Peyer's patch (tissue), 4 donors: ENCODE measurements around the gene EFCAB8.

Experiments
- POLR2A ChIP-seq, 2 donors: fragments of 450-650 bp; IDR thresholded peaks; one replicate each; pipeline ENCODE4 v1.5.1; 2017; ENCODE audit warnings: antibody characterized with exemption in 2 of 2, mild to moderate bottlenecking in 2 of 2, moderate library complexity in 2 of 2
- TF ChIP-seq, protein P1 (sequence below), 6 experiments: fragments of 450-650 bp in 4 of 6; fragments of 200-600 bp in 2 of 6; sonication (generic) in 1 of 6; IDR thresholded peaks; one replicate each; pipeline ENCODE4 v1.5.1; 2017 to 2019; ENCODE audit warnings: antibody characterized with exemption in 6 of 6, mild to moderate bottlenecking in 3 of 6, moderate library complexity in 1 of 6

DNA sequence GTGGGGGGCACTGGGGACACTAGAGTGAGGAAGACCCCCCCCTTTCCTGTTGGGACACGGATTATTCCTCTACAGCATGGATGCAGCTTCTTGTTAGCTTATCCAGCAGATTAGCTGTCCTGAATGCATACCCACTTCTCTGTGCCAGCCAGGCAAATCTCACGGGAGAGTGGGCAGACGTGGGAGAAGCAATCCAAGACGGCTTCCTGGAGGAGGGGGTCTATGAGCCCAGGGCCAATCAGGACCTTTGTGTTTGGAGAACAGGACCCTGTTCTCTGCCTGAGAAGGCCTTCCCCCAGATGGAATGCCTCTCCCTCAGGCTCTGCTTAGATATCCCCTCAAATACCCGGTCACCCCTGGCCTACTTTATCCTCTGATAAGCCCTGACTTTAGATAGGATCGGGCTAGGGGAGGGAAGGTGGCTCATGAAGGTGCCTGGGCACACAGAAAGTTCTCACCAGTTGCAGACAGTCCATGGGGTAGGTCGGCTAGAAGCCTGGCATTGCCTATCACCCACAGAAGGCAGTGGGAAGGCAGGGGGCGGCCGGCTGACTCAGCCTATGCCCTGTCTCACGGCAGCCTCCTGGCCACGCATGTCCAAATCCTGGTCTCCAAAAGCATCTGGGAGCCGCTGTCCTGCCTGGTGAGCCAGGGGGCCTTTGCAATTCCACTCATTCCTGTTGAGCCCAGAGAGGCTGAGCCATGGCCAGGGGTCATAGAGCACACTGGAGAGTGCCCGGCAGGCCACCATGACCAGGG is 110.8 kb downstream of the EFCAB8 start:
- TF ChIP-seq POLR2A (IDR thresholded peaks at IDR 0.05) = no peak
- TF ChIP-seq, protein P1, sequence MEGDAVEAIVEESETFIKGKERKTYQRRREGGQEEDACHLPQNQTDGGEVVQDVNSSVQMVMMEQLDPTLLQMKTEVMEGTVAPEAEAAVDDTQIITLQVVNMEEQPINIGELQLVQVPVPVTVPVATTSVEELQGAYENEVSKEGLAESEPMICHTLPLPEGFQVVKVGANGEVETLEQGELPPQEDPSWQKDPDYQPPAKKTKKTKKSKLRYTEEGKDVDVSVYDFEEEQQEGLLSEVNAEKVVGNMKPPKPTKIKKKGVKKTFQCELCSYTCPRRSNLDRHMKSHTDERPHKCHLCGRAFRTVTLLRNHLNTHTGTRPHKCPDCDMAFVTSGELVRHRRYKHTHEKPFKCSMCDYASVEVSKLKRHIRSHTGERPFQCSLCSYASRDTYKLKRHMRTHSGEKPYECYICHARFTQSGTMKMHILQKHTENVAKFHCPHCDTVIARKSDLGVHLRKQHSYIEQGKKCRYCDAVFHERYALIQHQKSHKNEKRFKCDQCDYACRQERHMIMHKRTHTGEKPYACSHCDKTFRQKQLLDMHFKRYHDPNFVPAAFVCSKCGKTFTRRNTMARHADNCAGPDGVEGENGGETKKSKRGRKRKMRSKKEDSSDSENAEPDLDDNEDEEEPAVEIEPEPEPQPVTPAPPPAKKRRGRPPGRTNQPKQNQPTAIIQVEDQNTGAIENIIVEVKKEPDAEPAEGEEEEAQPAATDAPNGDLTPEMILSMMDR (IDR thresholded peaks at IDR 0.05) = no peak
